Loucy (cell line): ENCODE results near the gene ITGB4.

Experiments used
- H2AFZ ChIP-seq: fragments of 200-600 bp; sonication (generic); 2 replicates; pipeline ENCODE4 v1.6.0; 2016; ENCODE audit warnings: antibody characterized with exemption, mild to moderate bottlenecking, low read length, moderate library complexity
- H3F3A ChIP-seq: fragments of 200-600 bp; 2 replicates; pipeline ENCODE4 v1.6.0; 2016; ENCODE audit warnings: antibody characterized with exemption, low read depth, mild to moderate bottlenecking
- H3K27me3 ChIP-seq: fragments of 200-600 bp; sonication (generic); 2 replicates; pipeline ENCODE4 v1.6.1; 2014; ENCODE audit warnings: low read length, mild to moderate bottlenecking; ENCODE audit not compliant: insufficient read depth, poor library complexity, severe bottlenecking
- H3K36me3 ChIP-seq: fragments of 200-600 bp; sonication (generic); 2 replicates; pipeline ENCODE4 v1.6.1; 2016; ENCODE audit warnings: low read length; ENCODE audit not compliant: insufficient read depth
- H3K4me1 ChIP-seq: fragments of 200-600 bp; sonication (generic); 2 replicates; pipeline ENCODE4 v1.5.1; 2014; ENCODE audit warnings: low read length, mild to moderate bottlenecking; ENCODE audit not compliant: insufficient read depth, poor library complexity, severe bottlenecking
- H3K4me2 ChIP-seq: fragments of 200-600 bp; sonication (generic); 2 replicates; pipeline ENCODE4 v1.6.0; 2014; ENCODE audit warnings: antibody characterized with exemption, low read length, low read depth, mild to moderate bottlenecking; ENCODE audit not compliant: poor library complexity, severe bottlenecking
- H3K4me3 ChIP-seq: fragments of 200-600 bp; sonication (generic); 2 replicates; pipeline ENCODE4 v1.5.1; 2014; ENCODE audit warnings: low read length, mild to moderate bottlenecking, mixed read lengths; ENCODE audit not compliant: poor library complexity, severe bottlenecking
- H3K79me2 ChIP-seq: fragments of 200-600 bp; sonication (generic); 2 replicates; pipeline ENCODE4 v1.6.1; 2014; ENCODE audit warnings: low read length; ENCODE audit not compliant: insufficient read depth
- H3K9ac ChIP-seq: fragments of 200-600 bp; sonication (generic); 2 replicates; pipeline ENCODE4 v1.6.0; 2014; ENCODE audit warnings: mild to moderate bottlenecking, low read depth, low read length, moderate library complexity; ENCODE audit not compliant: poor library complexity, severe bottlenecking
- H3K9me2 ChIP-seq: fragments of 200-600 bp; sonication (generic); replicated peaks from 2 replicates; pipeline ENCODE4 v1.6.1; 2016; ENCODE audit warnings: low read depth, low read length, mixed read lengths
- H3K9me3 ChIP-seq: fragments of 200-600 bp; sonication (generic); 2 replicates; pipeline ENCODE4 v1.6.1; 2014; ENCODE audit warnings: mild to moderate bottlenecking, antibody characterized with exemption, low read length, low read depth; ENCODE audit not compliant: insufficient read depth
- H4K20me1 ChIP-seq: fragments of 200-600 bp; sonication (generic); 2 replicates; pipeline ENCODE4 v1.6.0; 2014; ENCODE audit warnings: antibody characterized with exemption, low read length, mild to moderate bottlenecking; ENCODE audit not compliant: insufficient read depth, poor library complexity, severe bottlenecking
- EZH2phosphoT487 ChIP-seq: fragments of 200-600 bp; IDR thresholded peaks from 2 replicates; pipeline ENCODE4 v1.6.1; 2018; ENCODE audit warnings: antibody characterized with exemption, mild to moderate bottlenecking, moderate library complexity, borderline replicate concordance
- TF ChIP-seq, protein P1 (sequence below): fragments of 200-600 bp; sonication (generic); conservative IDR thresholded peaks from 2 replicates; pipeline ENCODE4 v1.5.1; 2014; ENCODE audit warnings: mild to moderate bottlenecking, antibody characterized with exemption, low read length

The ITGB4 gene

DNA sequence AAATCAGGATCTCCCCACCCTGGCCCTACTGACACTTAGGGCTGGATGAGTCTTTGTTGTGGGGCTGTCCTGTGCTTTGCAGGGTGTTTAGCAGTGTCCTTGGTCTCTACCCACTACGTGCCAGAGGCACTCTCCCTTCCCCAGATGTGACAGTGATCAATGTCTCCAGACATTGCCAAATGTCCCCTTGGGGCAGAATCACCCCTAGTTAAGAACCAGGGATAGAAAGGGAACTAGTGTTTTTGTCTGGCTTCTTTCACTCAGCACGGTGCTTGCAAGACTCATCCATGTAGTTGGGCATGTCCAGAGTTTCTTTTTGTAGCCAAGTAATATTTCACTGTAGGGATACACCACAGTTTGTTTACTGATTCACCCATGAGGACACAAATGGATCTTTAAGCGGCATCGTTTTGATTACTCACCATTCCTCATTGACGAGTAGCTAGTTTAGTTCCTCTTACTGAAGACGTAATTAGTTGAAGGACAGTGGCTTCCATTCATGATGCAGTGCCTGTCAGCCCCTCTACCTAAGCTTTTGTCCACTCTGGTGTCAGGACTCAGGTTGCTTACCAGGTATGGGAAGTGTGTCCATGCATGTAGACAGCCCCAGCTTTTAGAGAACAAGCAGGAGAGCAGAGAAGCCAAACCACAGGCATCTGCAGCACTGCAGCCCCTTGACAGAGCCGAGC lies 26.0 kb upstream of the ITGB4 start:
- peaks cover 80% of the 10 kb centered on the region; the same call in 1 of the 2 replicates for H3K36me3 ChIP-seq
- H3F3A ChIP-seq = peaks cover 6% of the 10 kb centered on the region
- peaks cover 25% of the 10 kb centered on the region; the same call in 1 of the 2 replicates for H3K79me2 ChIP-seq

GRCh38 chr17:75695830-75696271 lies 25.4 kb upstream of the ITGB4 start:
- Histone ChIP-seq H4K20me1 (peaks cover 4% of the 10 kb centered on the region), H3F3A (peaks cover 5% of the 10 kb centered on the region), H3K4me3 (no peak overlapping the region), H3K79me2 (peaks cover 19% of the 10 kb centered on the region; the same call in 1 of the 2 replicates), H2AFZ (no peak overlapping the region), H3K9me2 (no peaks in the 10 kb centered on the region), H3K27me3 (no peaks in the 10 kb centered on the region), H3K4me1 (peaks cover 17% of the 10 kb centered on the region), H3K9ac (no peak overlapping the region), H3K4me2 (no peak overlapping the region), H3K9me3 (no peaks in the 10 kb centered on the region), H3K36me3 (peaks cover 86% of the 10 kb centered on the region; the same call in 1 of the 2 replicates)
- TF ChIP-seq EZH2phosphoT487 = no peak
- TF ChIP-seq, protein P1, sequence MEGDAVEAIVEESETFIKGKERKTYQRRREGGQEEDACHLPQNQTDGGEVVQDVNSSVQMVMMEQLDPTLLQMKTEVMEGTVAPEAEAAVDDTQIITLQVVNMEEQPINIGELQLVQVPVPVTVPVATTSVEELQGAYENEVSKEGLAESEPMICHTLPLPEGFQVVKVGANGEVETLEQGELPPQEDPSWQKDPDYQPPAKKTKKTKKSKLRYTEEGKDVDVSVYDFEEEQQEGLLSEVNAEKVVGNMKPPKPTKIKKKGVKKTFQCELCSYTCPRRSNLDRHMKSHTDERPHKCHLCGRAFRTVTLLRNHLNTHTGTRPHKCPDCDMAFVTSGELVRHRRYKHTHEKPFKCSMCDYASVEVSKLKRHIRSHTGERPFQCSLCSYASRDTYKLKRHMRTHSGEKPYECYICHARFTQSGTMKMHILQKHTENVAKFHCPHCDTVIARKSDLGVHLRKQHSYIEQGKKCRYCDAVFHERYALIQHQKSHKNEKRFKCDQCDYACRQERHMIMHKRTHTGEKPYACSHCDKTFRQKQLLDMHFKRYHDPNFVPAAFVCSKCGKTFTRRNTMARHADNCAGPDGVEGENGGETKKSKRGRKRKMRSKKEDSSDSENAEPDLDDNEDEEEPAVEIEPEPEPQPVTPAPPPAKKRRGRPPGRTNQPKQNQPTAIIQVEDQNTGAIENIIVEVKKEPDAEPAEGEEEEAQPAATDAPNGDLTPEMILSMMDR = no peak

More for the DNA sequence above, 26.0 kb upstream of the ITGB4 start:
- Histone ChIP-seq H3K9ac (no peak overlapping the region), H3K9me3 (no peaks in the 10 kb centered on the region), H2AFZ (no peak overlapping the region), H3K4me2 (no peak overlapping the region), H3K9me2 (no peaks in the 10 kb centered on the region), H3K27me3 (no peaks in the 10 kb centered on the region), H3K4me3 (no peak overlapping the region), H3K4me1 (peaks cover 23% of the 10 kb centered on the region), H4K20me1 (peaks cover 4% of the 10 kb centered on the region)
- TF ChIP-seq EZH2phosphoT487 = no peak
- TF ChIP-seq, protein P1 = no peak

GRCh38 chr17:75697651-75698291 lies 23.5 kb upstream of the ITGB4 start:
- H3F3A ChIP-seq = no peaks in the 10 kb centered on the region
- H3K9me3 ChIP-seq = no peaks in the 10 kb centered on the region
- H3K79me2 ChIP-seq = peaks cover 9% of the 10 kb centered on the region; the same call in 1 of the 2 replicates
- H3K9ac ChIP-seq = no peak overlapping the region
- peaks cover 96% of the 10 kb centered on the region; the same call in 1 of the 2 replicates for H3K36me3 ChIP-seq
- H3K4me3 ChIP-seq = no peak overlapping the region
- no peak overlapping the region for H3K4me2 ChIP-seq
- no peaks in the 10 kb centered on the region for H3K27me3 ChIP-seq
- H3K9me2 ChIP-seq = no peaks in the 10 kb centered on the region
- H2AFZ ChIP-seq = no peak overlapping the region
- H3K4me1 ChIP-seq = no peaks in the 10 kb centered on the region
- peaks cover 4% of the 10 kb centered on the region for H4K20me1 ChIP-seq
- TF ChIP-seq EZH2phosphoT487 = no peak
- TF ChIP-seq, protein P1 = no peak
